HCT116 (cell line): Measurements from ENCODE around the gene SYTL3.

ENCODE experiments used
- POLR2A ChIP-seq: IDR thresholded peaks from 2 replicates; pipeline ENCODE4 v1.7.0; 2011; ENCODE audit warnings: borderline replicate concordance; ENCODE audit not compliant: insufficient read depth, insufficient read length; ENCODE audit errors: extremely low read depth
- POLR2AphosphoS5 ChIP-seq: IDR thresholded peaks from 2 replicates; pipeline ENCODE4 v1.6.1; 2011; ENCODE audit warnings: mild to moderate bottlenecking, low read depth, low read length, moderate library complexity
- RAD21 ChIP-seq: IDR thresholded peaks from 2 replicates; pipeline ENCODE4 v1.6.1; 2012; ENCODE audit warnings: low read depth, mild to moderate bottlenecking
- SP1 ChIP-seq: IDR thresholded peaks from 2 replicates; pipeline ENCODE4 v1.6.1; 2012; ENCODE audit warnings: low read depth
- TF ChIP-seq, protein P1 (sequence below), 3 experiments: fragments of 200-600 bp in 1 of 3; sonication (generic) in 1 of 3; IDR thresholded peaks in 2 of 3; conservative IDR thresholded peaks in 1 of 3; 2 replicates each; pipeline ENCODE4 v1.5.1; 2012 to 2017; ENCODE audit warnings: low read depth in 2 of 3, low read length in 2 of 3, antibody characterized with exemption in 1 of 3, borderline replicate concordance in 1 of 3, control low read depth in 1 of 3, mild to moderate bottlenecking in 1 of 3, mixed read lengths in 1 of 3, mixed run types in 1 of 3, moderate library complexity in 1 of 3; ENCODE audit not compliant: insufficient read depth in 1 of 3
- TF ChIP-seq, protein P2 (sequence below): IDR thresholded peaks from 2 replicates; pipeline ENCODE4 v1.6.1; 2012; ENCODE audit warnings: low read depth

DNA sequence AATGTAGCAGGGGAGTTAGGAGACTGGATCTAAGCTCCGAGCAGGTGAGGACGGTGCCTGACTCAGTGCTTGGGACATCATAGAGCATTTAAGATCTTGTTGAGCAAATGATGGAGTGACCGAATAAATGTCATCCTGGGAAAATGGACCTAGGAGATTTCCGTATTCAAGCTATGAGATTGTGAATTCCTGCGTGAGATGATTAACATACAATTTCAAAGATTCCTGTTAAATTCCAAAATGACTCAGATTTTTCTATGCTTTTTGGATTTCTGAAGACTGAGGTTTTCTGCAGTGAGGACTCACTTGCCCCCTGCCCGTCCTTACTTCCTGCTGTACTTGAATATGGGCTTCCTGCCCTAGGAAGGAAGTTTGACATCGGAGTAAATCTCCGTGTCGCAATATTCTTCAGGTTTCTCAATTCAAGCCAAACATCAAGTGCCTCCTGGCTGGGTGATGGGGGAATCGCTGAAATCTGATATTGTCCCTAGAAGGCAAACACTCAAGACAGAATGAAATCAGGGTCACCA is 5.2 kb downstream of the SYTL3 start:
- no peak for TF ChIP-seq SP1
- TF ChIP-seq, protein P1, sequence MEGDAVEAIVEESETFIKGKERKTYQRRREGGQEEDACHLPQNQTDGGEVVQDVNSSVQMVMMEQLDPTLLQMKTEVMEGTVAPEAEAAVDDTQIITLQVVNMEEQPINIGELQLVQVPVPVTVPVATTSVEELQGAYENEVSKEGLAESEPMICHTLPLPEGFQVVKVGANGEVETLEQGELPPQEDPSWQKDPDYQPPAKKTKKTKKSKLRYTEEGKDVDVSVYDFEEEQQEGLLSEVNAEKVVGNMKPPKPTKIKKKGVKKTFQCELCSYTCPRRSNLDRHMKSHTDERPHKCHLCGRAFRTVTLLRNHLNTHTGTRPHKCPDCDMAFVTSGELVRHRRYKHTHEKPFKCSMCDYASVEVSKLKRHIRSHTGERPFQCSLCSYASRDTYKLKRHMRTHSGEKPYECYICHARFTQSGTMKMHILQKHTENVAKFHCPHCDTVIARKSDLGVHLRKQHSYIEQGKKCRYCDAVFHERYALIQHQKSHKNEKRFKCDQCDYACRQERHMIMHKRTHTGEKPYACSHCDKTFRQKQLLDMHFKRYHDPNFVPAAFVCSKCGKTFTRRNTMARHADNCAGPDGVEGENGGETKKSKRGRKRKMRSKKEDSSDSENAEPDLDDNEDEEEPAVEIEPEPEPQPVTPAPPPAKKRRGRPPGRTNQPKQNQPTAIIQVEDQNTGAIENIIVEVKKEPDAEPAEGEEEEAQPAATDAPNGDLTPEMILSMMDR (IDR thresholded peaks at IDR 0.05 in 2 of 3, conservative IDR thresholded peaks at IDR 0.05 in 1 of 3; ENCODE audit: borderline replicate concordance in 1 of 3, insufficient read depth in 1 of 3, low read depth in 2 of 3, low read length in 2 of 3), result no peak
- TF ChIP-seq, protein P2, sequence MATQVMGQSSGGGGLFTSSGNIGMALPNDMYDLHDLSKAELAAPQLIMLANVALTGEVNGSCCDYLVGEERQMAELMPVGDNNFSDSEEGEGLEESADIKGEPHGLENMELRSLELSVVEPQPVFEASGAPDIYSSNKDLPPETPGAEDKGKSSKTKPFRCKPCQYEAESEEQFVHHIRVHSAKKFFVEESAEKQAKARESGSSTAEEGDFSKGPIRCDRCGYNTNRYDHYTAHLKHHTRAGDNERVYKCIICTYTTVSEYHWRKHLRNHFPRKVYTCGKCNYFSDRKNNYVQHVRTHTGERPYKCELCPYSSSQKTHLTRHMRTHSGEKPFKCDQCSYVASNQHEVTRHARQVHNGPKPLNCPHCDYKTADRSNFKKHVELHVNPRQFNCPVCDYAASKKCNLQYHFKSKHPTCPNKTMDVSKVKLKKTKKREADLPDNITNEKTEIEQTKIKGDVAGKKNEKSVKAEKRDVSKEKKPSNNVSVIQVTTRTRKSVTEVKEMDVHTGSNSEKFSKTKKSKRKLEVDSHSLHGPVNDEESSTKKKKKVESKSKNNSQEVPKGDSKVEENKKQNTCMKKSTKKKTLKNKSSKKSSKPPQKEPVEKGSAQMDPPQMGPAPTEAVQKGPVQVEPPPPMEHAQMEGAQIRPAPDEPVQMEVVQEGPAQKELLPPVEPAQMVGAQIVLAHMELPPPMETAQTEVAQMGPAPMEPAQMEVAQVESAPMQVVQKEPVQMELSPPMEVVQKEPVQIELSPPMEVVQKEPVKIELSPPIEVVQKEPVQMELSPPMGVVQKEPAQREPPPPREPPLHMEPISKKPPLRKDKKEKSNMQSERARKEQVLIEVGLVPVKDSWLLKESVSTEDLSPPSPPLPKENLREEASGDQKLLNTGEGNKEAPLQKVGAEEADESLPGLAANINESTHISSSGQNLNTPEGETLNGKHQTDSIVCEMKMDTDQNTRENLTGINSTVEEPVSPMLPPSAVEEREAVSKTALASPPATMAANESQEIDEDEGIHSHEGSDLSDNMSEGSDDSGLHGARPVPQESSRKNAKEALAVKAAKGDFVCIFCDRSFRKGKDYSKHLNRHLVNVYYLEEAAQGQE, result no peak
- TF ChIP-seq POLR2A, result no peak
- TF ChIP-seq RAD21, result no peak
- TF ChIP-seq POLR2AphosphoS5, result no peak
